RCC 7860 (cell line): Measurements from ENCODE around the gene PCOLCE2.

Experiments used
- DNase-seq: peaks from one replicate; pipeline ENCODE4 v3.0.0-alpha.2; 2015; ENCODE audit warnings: low spot score
- FAIRE-seq: peaks from 2 replicates; lab custom pipeline; 2012; peaks lifted over from hg19 to GRCh38; lab: Jason Lieb, UNC

PCOLCE2 gene

GRCh38 chr3:142817356-142817755 lies 71.5 kb downstream of the PCOLCE2 start:
- DNase-seq = no peak
- FAIRE-seq = no peak

GRCh38 chr3:142815803-142816202 lies 73.1 kb downstream of the PCOLCE2 start:
- FAIRE-seq (no peak), DNase-seq (no peak)

- DNase-seq (no peak), FAIRE-seq (no peak)
Observed at GRCh38 chr3:142809259-142809658, 79.6 kb downstream of the PCOLCE2 start.

GRCh38 chr3:142808103-142808917 lies 80.6 kb downstream of the PCOLCE2 start:
- FAIRE-seq = peak; percentile 61
- peak; percentile 73 for DNase-seq

GRCh38 chr3:142802891-142803290 lies 86.0 kb downstream of the PCOLCE2 start:
- DNase-seq (no peak), FAIRE-seq (no peak)

GRCh38 chr3:142801746-142802145 lies 87.1 kb downstream of the PCOLCE2 start:
- FAIRE-seq (no peak), DNase-seq (no peak)

- FAIRE-seq (no peak), DNase-seq (no peak)
Observed at GRCh38 chr3:142796823-142797222, 92.1 kb downstream of the PCOLCE2 start.

GRCh38 chr3:142795332-142795731 lies 93.6 kb downstream of the PCOLCE2 start:
- no peak for DNase-seq
- FAIRE-seq = no peak

- DNase-seq (no peak), FAIRE-seq (no peak)
Observed at GRCh38 chr3:142794508-142794907, 94.4 kb downstream of the PCOLCE2 start.

GRCh38 chr3:142787719-142788118 lies 101.2 kb downstream of the PCOLCE2 start:
- no peak for FAIRE-seq
- no peak for DNase-seq

- FAIRE-seq = no peak
- no peak for DNase-seq
Observed at GRCh38 chr3:142785996-142786395, 102.9 kb downstream of the PCOLCE2 start.

- no peak for DNase-seq
- FAIRE-seq = no peak
Observed at GRCh38 chr3:142784228-142784627, 104.7 kb downstream of the PCOLCE2 start.

GRCh38 chr3:142782616-142783015 lies 106.3 kb downstream of the PCOLCE2 start:
- FAIRE-seq = no peak

GRCh38 chr3:142779591-142779990 lies 109.3 kb downstream of the PCOLCE2 start:
- FAIRE-seq (no peak), DNase-seq (no peak)

More at GRCh38 chr3:142782616-142783015, 106.3 kb downstream of the PCOLCE2 start:
- no peak for DNase-seq

GRCh38 chr3:142778541-142778940 lies 110.3 kb downstream of the PCOLCE2 start:
- no peak for FAIRE-seq

GRCh38 chr3:142777927-142778326 lies 111.0 kb downstream of the PCOLCE2 start:
- no peak for DNase-seq
- no peak for FAIRE-seq

More at GRCh38 chr3:142778541-142778940, 110.3 kb downstream of the PCOLCE2 start:
- no peak for DNase-seq

- no peak for DNase-seq
Observed at GRCh38 chr3:142768338-142768737, 120.5 kb downstream of the PCOLCE2 start.

More at GRCh38 chr3:142768338-142768737, 120.5 kb downstream of the PCOLCE2 start:
- no peak for FAIRE-seq
